HCT116 (cell line): Measurements from ENCODE around the gene POR. TPM values are rescaled to one million over a fixed set of nuclear protein-coding genes. Genes with fewer than 3 reads are reported as not detected.

Experiments used
- ATAC-seq: fragments of 200-7000 bp; cut with Tn5 transposase; 2 replicates; pipeline ENCODE4 v1.9.1; 2020; ENCODE audit warnings: mild to moderate bottlenecking, moderate library complexity
- BruUV-seq: library from RNA; stranded (reverse); fragments of 400-500 nt; replicated peaks from 2 replicates; lab custom pipeline; 2021; lab: Mats Ljungman, UMichigan
- CTCF ChIA-PET: fragments of 300-600 bp; sonication (Branson Sonifier 250); formaldehyde crosslinking; loops from one replicate; lab custom pipeline; 2021; ENCODE audit warnings: antibody characterized with exemption; lab: Charles Lee
- POLR2A ChIA-PET: fragments of 300-600, 350-600 bp; sonication (Branson Sonifier 250); formaldehyde crosslinking; loops from one replicate; lab custom pipeline; 2021; ENCODE audit warnings: antibody characterized with exemption; lab: Charles Lee
- RAD21 ChIA-PET, 2 experiments: fragments of 300-600 bp; sonication (Branson Sonifier 250); formaldehyde crosslinking; loops; one replicate each; lab custom pipeline; 2023; ENCODE audit warnings: low total read pairs in 2 of 2; ENCODE audit not compliant: uncharacterized antibody in 2 of 2, unreplicated experiment in 2 of 2, low non-redundant PET in 1 of 2; lab: Charles Lee
- DNase-seq: peaks from one replicate; pipeline ENCODE4 v3.0.0-alpha.2; 2010; ENCODE audit warnings: low read depth, low spot score
- H2AFZ ChIP-seq: fragments of 200-600 bp; shearing (Covaris generic), sonication (generic); 2 replicates; pipeline ENCODE4 v1.6.1; 2017; ENCODE audit warnings: low read depth, mixed run types, mixed read lengths, antibody characterized with exemption, low read length; ENCODE audit not compliant: poor library complexity, severe bottlenecking
- H3K27ac ChIP-seq: 2 replicates; pipeline ENCODE4 v1.5.1; 2012; ENCODE audit warnings: low read depth, low read length
- H3K27me3 ChIP-seq: fragments of 200-600 bp; sonication (generic); 2 replicates; pipeline ENCODE4 v1.6.1; 2016; ENCODE audit warnings: mixed run types, low read length, mixed read lengths; ENCODE audit not compliant: insufficient read depth
- H3K36me3 ChIP-seq, 2 experiments: fragments of 200-500 bp in 1 of 2; fragments of 200-600 bp in 1 of 2; sonication (Bioruptor generic) in 1 of 2; sonication (generic) in 1 of 2; 2 replicates each; pipeline versions ENCODE4 v1.5.1 to v1.6.1; 2014 to 2016; ENCODE audit warnings: low read length in 2 of 2, inconsistent platforms in 1 of 2, mixed read lengths in 1 of 2, mixed run types in 1 of 2; ENCODE audit not compliant: insufficient read depth in 2 of 2, control insufficient read depth in 1 of 2
- H3K4me1 ChIP-seq, 2 experiments: fragments of 200-600 bp in 1 of 2; sonication (generic) in 1 of 2; 2 replicates each; pipeline versions ENCODE4 v1.5.1 to v1.6.1; 2012 to 2017; ENCODE audit warnings: low read length in 2 of 2, inconsistent platforms in 1 of 2, mild to moderate bottlenecking in 1 of 2, mixed read lengths in 1 of 2, mixed run types in 1 of 2, moderate library complexity in 1 of 2; ENCODE audit not compliant: insufficient read depth in 2 of 2, control insufficient read depth in 1 of 2
- H3K4me2 ChIP-seq: fragments of 200-600 bp; sonication (generic); 2 replicates; pipeline ENCODE4 v1.6.1; 2017; ENCODE audit warnings: mixed run types, low read length, mixed read lengths
- H3K4me3 ChIP-seq, 2 experiments: fragments of 200-600 bp in 1 of 2; sonication (generic) in 1 of 2; replicated peaks in 1 of 2; 2 replicates each; pipeline ENCODE4 v1.5.1; 2011 to 2016; ENCODE audit warnings: low read length in 2 of 2, control low read depth in 1 of 2, low read depth in 1 of 2, mild to moderate bottlenecking in 1 of 2, mixed read lengths in 1 of 2, mixed run types in 1 of 2
- H3K79me2 ChIP-seq: fragments of 200-600 bp; sonication (generic); 2 replicates; pipeline ENCODE4 v1.6.1; 2017; ENCODE audit warnings: mild to moderate bottlenecking, mixed run types, low read length, moderate library complexity, mixed read lengths; ENCODE audit not compliant: insufficient read depth
- H3K9ac ChIP-seq: fragments of 200-600 bp; sonication (generic); 2 replicates; pipeline ENCODE4 v1.6.1; 2016; ENCODE audit warnings: low read length, mixed read lengths
- H3K9me2 ChIP-seq: fragments of 200-600 bp; sonication (generic), shearing (Covaris generic); 2 replicates; pipeline ENCODE4 v1.6.1; 2017; ENCODE audit warnings: mixed run types, mild to moderate bottlenecking, moderate library complexity; ENCODE audit not compliant: insufficient read depth
- H3K9me3 ChIP-seq, 2 experiments: fragments of 200-500 bp in 1 of 2; fragments of 200-600 bp in 1 of 2; sonication (Bioruptor generic) in 1 of 2; sonication (generic) in 1 of 2; 2 replicates each; pipeline ENCODE4 v1.6.1; 2014 to 2017; ENCODE audit warnings: low read length in 2 of 2, mixed read lengths in 2 of 2, inconsistent platforms in 1 of 2, low read depth in 1 of 2, mild to moderate bottlenecking in 1 of 2, mixed run types in 1 of 2, moderate library complexity in 1 of 2; ENCODE audit not compliant: control insufficient read depth in 1 of 2, insufficient read depth in 1 of 2
- H4K20me1 ChIP-seq: fragments of 200-600 bp; sonication (generic), shearing (Covaris generic); 2 replicates; pipeline ENCODE4 v1.6.1; 2017; ENCODE audit warnings: mixed run types, mild to moderate bottlenecking, moderate library complexity; ENCODE audit not compliant: insufficient read depth
- ATF3 ChIP-seq: IDR thresholded peaks from 2 replicates; pipeline ENCODE4 v1.6.1; 2012
- CBX3 ChIP-seq: IDR thresholded peaks from 2 replicates; pipeline ENCODE4 v1.6.1; 2012; ENCODE audit warnings: low read depth
- CEBPB ChIP-seq: IDR thresholded peaks from 2 replicates; pipeline ENCODE4 v1.6.1; 2012; ENCODE audit warnings: low read depth
- CTCF ChIP-seq, 3 experiments: fragments of 200-600 bp in 1 of 3; sonication (generic) in 1 of 3; IDR thresholded peaks in 2 of 3; conservative IDR thresholded peaks in 1 of 3; 2 replicates each; pipeline ENCODE4 v1.5.1; 2012 to 2017; ENCODE audit warnings: low read depth in 2 of 3, low read length in 2 of 3, antibody characterized with exemption in 1 of 3, borderline replicate concordance in 1 of 3, control low read depth in 1 of 3, mild to moderate bottlenecking in 1 of 3, mixed read lengths in 1 of 3, mixed run types in 1 of 3, moderate library complexity in 1 of 3; ENCODE audit not compliant: insufficient read depth in 1 of 3
- EZH2phosphoT487 ChIP-seq: fragments of 200-600 bp; IDR thresholded peaks from 2 replicates; pipeline ENCODE4 v1.6.1; 2018; ENCODE audit warnings: antibody characterized with exemption, borderline replicate concordance
- MAX ChIP-seq: IDR thresholded peaks from 2 replicates; pipeline ENCODE4 v1.6.1; 2012
- POLR2A ChIP-seq: IDR thresholded peaks from 2 replicates; pipeline ENCODE4 v1.7.0; 2011; ENCODE audit warnings: borderline replicate concordance; ENCODE audit not compliant: insufficient read depth, insufficient read length; ENCODE audit errors: extremely low read depth
- POLR2AphosphoS5 ChIP-seq: IDR thresholded peaks from 2 replicates; pipeline ENCODE4 v1.6.1; 2011; ENCODE audit warnings: mild to moderate bottlenecking, low read depth, low read length, moderate library complexity
- RAD21 ChIP-seq: IDR thresholded peaks from 2 replicates; pipeline ENCODE4 v1.6.1; 2012; ENCODE audit warnings: low read depth, mild to moderate bottlenecking
- REST ChIP-seq: IDR thresholded peaks from 2 replicates; pipeline ENCODE4 v1.6.1; 2012; ENCODE audit warnings: low read depth
- SRF ChIP-seq: IDR thresholded peaks from 2 replicates; pipeline ENCODE4 v1.6.1; 2012; ENCODE audit warnings: low read depth
- YY1 ChIP-seq: IDR thresholded peaks from 2 replicates; pipeline ENCODE4 v1.6.1; 2011; ENCODE audit warnings: low read length, low read depth, moderate library complexity, mild to moderate bottlenecking; ENCODE audit not compliant: insufficient replicate concordance; ENCODE audit errors: extremely low read depth
- ZBTB33 ChIP-seq: IDR thresholded peaks from 2 replicates; pipeline ENCODE4 v1.6.1; 2011; ENCODE audit warnings: mild to moderate bottlenecking, low read length, moderate library complexity; ENCODE audit not compliant: insufficient replicate concordance; ENCODE audit errors: extremely low read depth
- ZFX ChIP-seq: fragments of 450-650 bp; IDR thresholded peaks from 2 replicates; pipeline ENCODE4 v1.6.1; 2017
- ZNF274 ChIP-seq: fragments of 200-500 bp; sonication (Bioruptor generic); IDR thresholded peaks from 2 replicates; pipeline ENCODE4 v1.6.1; 2014; ENCODE audit warnings: mild to moderate bottlenecking, low read depth, low read length, inconsistent platforms
- intact Hi-C: fragments of 100-400 bp; cut with micrococcal nuclease; formaldehyde crosslinking; loops from 2 replicates; pipeline ENCODE4 v1.10.0; 2022
- total RNA-seq: library from RNA; stranded (reverse); gene quantifications from one replicate; pipeline ENCODE4 v1.2.1, GENCODE V29; 2021; ENCODE audit not compliant: unreplicated experiment

The POR gene
- total RNA-seq, 1 experiment from 2014 or later = 120 TPM

GRCh38 chr7:75878769-75879611 is 36.0 kb upstream of the POR start, which contains the start of gene RHBDD2 (continued):
- TF ChIP-seq REST (no peak), ZFX (peak; percentile 87), CEBPB (no peak), EZH2phosphoT487 (no peak)

GRCh38 chr7:75879771-75880184 is 35.2 kb upstream of the POR start:
- POLR2A ChIA-PET = no interaction called here
- H3K9me3 ChIP-seq = no peaks in the 10 kb centered on the region
- DNase-seq (no peak), ATAC-seq (no peak)
- TF ChIP-seq ATF3 (no peak), ZNF274 (no peak), CEBPB (no peak), ZBTB33 (no peak), POLR2A (no peak), SRF (no peak), YY1 (no peak), EZH2phosphoT487 (no peak), RAD21 (no peak), CTCF (IDR thresholded peaks at IDR 0.05 in 2 of 3, conservative IDR thresholded peaks at IDR 0.05 in 1 of 3; ENCODE audit: borderline replicate concordance in 1 of 3, insufficient read depth in 1 of 3, low read depth in 2 of 3, low read length in 2 of 3) (no peak), CBX3 (no peak), MAX (no peak), POLR2AphosphoS5 (no peak)
- CTCF ChIA-PET = no interaction called here
- no peaks in the 10 kb centered on the region for H4K20me1 ChIP-seq
- RAD21 ChIA-PET = interaction anchor here in 1 of 2 experiments (0.7 kb wide), 1 partner anchor 101 kb away, joined by 4 read pairs; no protein-coding TSS in a partner anchor
- peak overlapping the region; percentile 84 for H3K4me2 ChIP-seq
- H3K79me2 ChIP-seq = peaks cover 37% of the 10 kb centered on the region
- BruUV-seq = TSS peak; percentile 59
- no peak overlapping the region for H2AFZ ChIP-seq
- peaks cover 19 to 28% of the 10 kb centered on the region in 2 experiments for H3K36me3 ChIP-seq
- peaks cover 12 to 16% of the 10 kb centered on the region in 2 experiments for H3K4me1 ChIP-seq
- intact Hi-C loops = loop anchor here (2.0 kb wide), 1 partner anchor 35 kb away; the partner anchor contains the start of gene POR
- H3K27ac ChIP-seq = peak overlapping the region; percentile 61
- H3K4me3 ChIP-seq = peak overlapping the region; percentile 94 to 98
- no peaks in the 10 kb centered on the region for H3K27me3 ChIP-seq
- H3K9me2 ChIP-seq = no peaks in the 10 kb centered on the region
- peak overlapping the region; percentile 89 for H3K9ac ChIP-seq
